Breast epithelium (tissue), 3 donors: Measurements from ENCODE around the gene TDRD1.

Experiments
- POLR2A ChIP-seq: fragments of 450-650 bp; IDR thresholded peaks from one replicate; pipeline ENCODE4 v1.6.1; 2016; ENCODE audit warnings: antibody characterized with exemption, mild to moderate bottlenecking, moderate library complexity
- TF ChIP-seq, protein P1 (sequence below), 3 donors: fragments of 450-650 bp; IDR thresholded peaks; one replicate each; pipeline ENCODE4 v1.5.1; 2016 to 2017; ENCODE audit warnings: antibody characterized with exemption in 3 of 3, mild to moderate bottlenecking in 3 of 3, moderate library complexity in 3 of 3

DNA sequence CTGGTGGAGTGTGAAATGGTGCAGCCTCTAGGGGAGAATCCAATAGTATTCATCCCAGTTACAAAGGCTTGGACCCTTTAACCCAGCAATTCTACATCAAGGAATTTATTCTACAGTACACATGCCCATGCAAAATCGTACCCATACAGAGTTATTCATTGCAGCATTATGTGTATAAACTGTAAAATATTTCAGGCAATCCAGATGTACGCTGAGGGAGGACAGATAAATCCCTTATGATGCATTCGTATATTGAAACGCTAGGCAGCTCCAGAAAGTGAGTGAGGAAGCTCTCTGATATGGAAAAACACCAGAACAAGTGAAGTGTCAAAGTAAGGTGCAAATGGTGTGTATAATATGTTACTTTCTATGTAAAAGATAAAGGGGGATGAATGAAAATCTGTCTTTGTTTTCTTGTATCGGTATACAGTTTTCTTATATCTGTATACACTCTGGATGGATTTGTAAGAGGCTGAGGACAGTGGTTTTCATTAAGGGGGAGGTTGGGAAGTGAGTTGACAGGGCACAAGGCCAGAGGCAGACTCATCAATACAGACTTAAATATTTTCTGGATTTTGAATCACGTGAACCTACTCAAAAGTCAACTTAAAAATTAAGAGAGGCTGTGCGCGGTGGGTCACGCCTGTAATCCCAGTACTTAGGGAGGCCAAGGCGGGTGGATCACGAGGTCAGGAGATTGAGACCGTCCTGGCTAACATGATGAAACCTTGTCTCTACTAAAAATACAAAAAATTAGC, 77.0 kb downstream of the TDRD1 start:
- TF ChIP-seq, protein P1, sequence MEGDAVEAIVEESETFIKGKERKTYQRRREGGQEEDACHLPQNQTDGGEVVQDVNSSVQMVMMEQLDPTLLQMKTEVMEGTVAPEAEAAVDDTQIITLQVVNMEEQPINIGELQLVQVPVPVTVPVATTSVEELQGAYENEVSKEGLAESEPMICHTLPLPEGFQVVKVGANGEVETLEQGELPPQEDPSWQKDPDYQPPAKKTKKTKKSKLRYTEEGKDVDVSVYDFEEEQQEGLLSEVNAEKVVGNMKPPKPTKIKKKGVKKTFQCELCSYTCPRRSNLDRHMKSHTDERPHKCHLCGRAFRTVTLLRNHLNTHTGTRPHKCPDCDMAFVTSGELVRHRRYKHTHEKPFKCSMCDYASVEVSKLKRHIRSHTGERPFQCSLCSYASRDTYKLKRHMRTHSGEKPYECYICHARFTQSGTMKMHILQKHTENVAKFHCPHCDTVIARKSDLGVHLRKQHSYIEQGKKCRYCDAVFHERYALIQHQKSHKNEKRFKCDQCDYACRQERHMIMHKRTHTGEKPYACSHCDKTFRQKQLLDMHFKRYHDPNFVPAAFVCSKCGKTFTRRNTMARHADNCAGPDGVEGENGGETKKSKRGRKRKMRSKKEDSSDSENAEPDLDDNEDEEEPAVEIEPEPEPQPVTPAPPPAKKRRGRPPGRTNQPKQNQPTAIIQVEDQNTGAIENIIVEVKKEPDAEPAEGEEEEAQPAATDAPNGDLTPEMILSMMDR (IDR thresholded peaks at IDR 0.05), result no peak
- no peak for TF ChIP-seq POLR2A
